ENCODE results near the gene PHF21B.

PHF21B gene

GRCh38 chr22:44878483-44879300 is 131.1 kb downstream of the PHF21B start:
- peaks cover 5% of the 10 kb centered on the region for H3K9me3 Mint-ChIP-seq
- H3K27me3 Mint-ChIP-seq (ENCODE audit: low read depth): no peaks in the 10 kb centered on the region
- TF ChIP-seq, protein P1, sequence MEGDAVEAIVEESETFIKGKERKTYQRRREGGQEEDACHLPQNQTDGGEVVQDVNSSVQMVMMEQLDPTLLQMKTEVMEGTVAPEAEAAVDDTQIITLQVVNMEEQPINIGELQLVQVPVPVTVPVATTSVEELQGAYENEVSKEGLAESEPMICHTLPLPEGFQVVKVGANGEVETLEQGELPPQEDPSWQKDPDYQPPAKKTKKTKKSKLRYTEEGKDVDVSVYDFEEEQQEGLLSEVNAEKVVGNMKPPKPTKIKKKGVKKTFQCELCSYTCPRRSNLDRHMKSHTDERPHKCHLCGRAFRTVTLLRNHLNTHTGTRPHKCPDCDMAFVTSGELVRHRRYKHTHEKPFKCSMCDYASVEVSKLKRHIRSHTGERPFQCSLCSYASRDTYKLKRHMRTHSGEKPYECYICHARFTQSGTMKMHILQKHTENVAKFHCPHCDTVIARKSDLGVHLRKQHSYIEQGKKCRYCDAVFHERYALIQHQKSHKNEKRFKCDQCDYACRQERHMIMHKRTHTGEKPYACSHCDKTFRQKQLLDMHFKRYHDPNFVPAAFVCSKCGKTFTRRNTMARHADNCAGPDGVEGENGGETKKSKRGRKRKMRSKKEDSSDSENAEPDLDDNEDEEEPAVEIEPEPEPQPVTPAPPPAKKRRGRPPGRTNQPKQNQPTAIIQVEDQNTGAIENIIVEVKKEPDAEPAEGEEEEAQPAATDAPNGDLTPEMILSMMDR (IDR thresholded peaks at IDR 0.05; ENCODE audit: unreplicated experiment in 3 of 3): no peak
- no peak overlapping the region for H3K4me3 Mint-ChIP-seq
- no peak overlapping the region for H3K27ac Mint-ChIP-seq
- H3K4me1 Mint-ChIP-seq: no peaks in the 10 kb centered on the region
- peaks cover 56% of the 10 kb centered on the region for H3K36me3 Mint-ChIP-seq (ENCODE audit: low read depth)

- Mint-ChIP-seq H3K27ac (no peak overlapping the region), H3K4me1 (no peaks in the 10 kb centered on the region), H3K9me3 (peaks cover 5% of the 10 kb centered on the region), H3K4me3 (no peak overlapping the region), H3K36me3 (ENCODE audit: low read depth) (peaks cover 67% of the 10 kb centered on the region), H3K27me3 (ENCODE audit: low read depth) (no peaks in the 10 kb centered on the region)
- TF ChIP-seq, protein P1 (IDR thresholded peaks at IDR 0.05; ENCODE audit: unreplicated experiment in 3 of 3): no peak
Measured at GRCh38 chr22:44876921-44877320, 132.9 kb downstream of the PHF21B start.

GRCh38 chr22:44871782-44872181 is 138.0 kb downstream of the PHF21B start:
- Mint-ChIP-seq H3K4me1 (peaks cover 17% of the 10 kb centered on the region), H3K9me3 (peaks cover 4% of the 10 kb centered on the region), H3K4me3 (no peak overlapping the region), H3K36me3 (ENCODE audit: low read depth) (peaks cover 38% of the 10 kb centered on the region), H3K27ac (no peak overlapping the region), H3K27me3 (ENCODE audit: low read depth) (no peaks in the 10 kb centered on the region)
- TF ChIP-seq, protein P1 (IDR thresholded peaks at IDR 0.05; ENCODE audit: unreplicated experiment in 3 of 3): no peak

DNA sequence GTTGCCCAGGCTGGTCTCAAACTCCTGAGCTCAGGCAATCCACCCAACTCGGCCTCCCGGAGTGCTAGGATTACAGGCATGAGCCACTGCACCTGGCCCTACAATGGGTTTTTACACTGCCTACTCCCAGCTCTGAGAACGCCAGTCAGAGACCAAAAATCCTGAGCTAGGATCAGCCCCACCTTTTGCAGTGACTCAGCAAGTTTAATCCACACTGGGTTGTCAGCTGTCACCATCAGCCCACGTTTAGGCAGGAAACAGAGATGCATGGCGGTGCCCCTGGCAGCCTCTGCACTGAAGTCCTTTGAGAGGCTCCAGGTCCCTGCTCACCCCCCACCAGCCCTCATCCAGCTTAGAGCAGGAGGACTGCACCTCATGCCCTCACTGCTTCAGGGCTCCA is 139.8 kb downstream of the PHF21B start:
- H3K4me1 Mint-ChIP-seq: peaks cover 17% of the 10 kb centered on the region
- H3K36me3 Mint-ChIP-seq (ENCODE audit: low read depth): peaks cover 27% of the 10 kb centered on the region
- no peaks in the 10 kb centered on the region for H3K9me3 Mint-ChIP-seq
- TF ChIP-seq, protein P1 (IDR thresholded peaks at IDR 0.05; ENCODE audit: unreplicated experiment in 3 of 3): no peak
- H3K4me3 Mint-ChIP-seq: no peak overlapping the region
- H3K27me3 Mint-ChIP-seq (ENCODE audit: low read depth): no peaks in the 10 kb centered on the region
- H3K27ac Mint-ChIP-seq: no peak overlapping the region

DNA sequence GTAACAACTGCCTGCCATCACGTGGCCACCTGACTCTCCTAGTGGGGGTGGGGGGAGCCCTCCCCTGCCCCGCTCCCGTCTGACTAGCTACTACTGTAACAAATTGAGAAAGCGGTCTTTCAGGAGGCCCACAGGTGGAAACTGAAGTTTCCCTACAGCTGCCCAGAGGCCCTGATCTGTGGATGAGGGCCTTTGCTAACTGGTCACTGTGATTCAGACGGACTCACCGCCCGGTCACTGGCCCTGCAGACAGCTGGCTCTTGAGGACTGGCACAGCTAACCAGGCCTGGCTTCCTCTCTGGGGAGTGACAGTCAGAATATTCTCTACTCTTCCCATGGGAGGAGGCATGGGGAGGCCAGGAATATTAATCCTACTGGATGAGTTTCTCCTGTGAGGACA is 140.6 kb downstream of the PHF21B start:
- Mint-ChIP-seq H3K4me1 (peaks cover 17% of the 10 kb centered on the region), H3K27ac (peak overlapping the region in 1 of 3 experiments; percentile 37), H3K27me3 (ENCODE audit: low read depth) (no peaks in the 10 kb centered on the region), H3K36me3 (ENCODE audit: low read depth) (peaks cover 25% of the 10 kb centered on the region), H3K4me3 (no peak overlapping the region), H3K9me3 (no peaks in the 10 kb centered on the region)
- TF ChIP-seq, protein P1 (IDR thresholded peaks at IDR 0.05; ENCODE audit: unreplicated experiment in 3 of 3): no peak
